Stimulated activated CD4-positive, alpha-beta T cell treated with anti-CD3 and anti-CD28 coated beads, Interleukin-12 subunit alpha, Interleukin-12 subunit beta, amount 100 ng/mL, for 48 hours (primary cell): ENCODE results near the gene ADAM23.

Source experiments
- DNase-seq, 3 donors: peaks; one replicate each; pipeline ENCODE4 v3.0.0-alpha.2; 2020; ENCODE audit warnings: low read depth in 2 of 3, low spot score in 1 of 3

Gene ADAM23

GRCh38 chr2:206488623-206489022, 45.3 kb downstream of the ADAM23 start:
- DNase-seq = no peak

- DNase-seq = no peak
Measured at GRCh38 chr2:206494061-206494460, 50.7 kb downstream of the ADAM23 start.

- DNase-seq = no peak
Measured at GRCh38 chr2:206502729-206503128, 59.4 kb downstream of the ADAM23 start.

- DNase-seq = no peak
Measured at GRCh38 chr2:206511283-206511682, 68.0 kb downstream of the ADAM23 start.

- DNase-seq = no peak
Measured at GRCh38 chr2:206512999-206513398, 69.7 kb downstream of the ADAM23 start.

GRCh38 chr2:206515580-206515979, 72.2 kb downstream of the ADAM23 start:
- no peak for DNase-seq

- DNase-seq = no peak
Measured at GRCh38 chr2:206518997-206519396, 75.7 kb downstream of the ADAM23 start.

GRCh38 chr2:206520450-206520849, 77.1 kb downstream of the ADAM23 start:
- DNase-seq = no peak

- no peak for DNase-seq
Measured at GRCh38 chr2:206521115-206521514, 77.8 kb downstream of the ADAM23 start.

- no peak for DNase-seq
Measured at GRCh38 chr2:206521612-206522011, 78.3 kb downstream of the ADAM23 start.

- no peak for DNase-seq
Measured at GRCh38 chr2:206526416-206526815, 83.1 kb downstream of the ADAM23 start.

GRCh38 chr2:206527153-206527552, 83.8 kb downstream of the ADAM23 start:
- DNase-seq = no peak

GRCh38 chr2:206530727-206531126, 87.4 kb downstream of the ADAM23 start:
- DNase-seq = no peak

GRCh38 chr2:206531996-206532543, 88.7 kb downstream of the ADAM23 start:
- DNase-seq = no peak

GRCh38 chr2:206533977-206534376, 90.6 kb downstream of the ADAM23 start:
- no peak for DNase-seq

- no peak for DNase-seq
Measured at GRCh38 chr2:206535260-206535986, 92.1 kb downstream of the ADAM23 start.

- DNase-seq = no peak
Measured at GRCh38 chr2:206540757-206541156, 97.4 kb downstream of the ADAM23 start.

GRCh38 chr2:206543073-206543472, 99.7 kb downstream of the ADAM23 start:
- DNase-seq = no peak

- no peak for DNase-seq
Measured at GRCh38 chr2:206548383-206548782, 105.1 kb downstream of the ADAM23 start.

GRCh38 chr2:206555721-206556120, 112.4 kb downstream of the ADAM23 start:
- no peak for DNase-seq

GRCh38 chr2:206556357-206556949, 113.1 kb downstream of the ADAM23 start:
- DNase-seq = no peak

- DNase-seq = no peak
Measured at GRCh38 chr2:206557321-206557720, 114.0 kb downstream of the ADAM23 start.

GRCh38 chr2:206558492-206558891, 115.2 kb downstream of the ADAM23 start:
- DNase-seq = no peak
